Tibial artery (tissue), 4 donors: Measurements from ENCODE around the gene DSCAM.

Experiments used
- DNase-seq, 2 donors: peaks; one replicate each; pipeline ENCODE4 v3.0.0-alpha.2; 2019
- H3K27ac ChIP-seq, 2 donors: fragments of 200-600 bp; sonication (generic) in 1 of 2; 1 replicate in 1 of 2; 2 replicates in 1 of 2; pipeline ENCODE4 v1.5.1; 2018 to 2019; ENCODE audit warnings: mild to moderate bottlenecking in 1 of 2
- H3K27me3 ChIP-seq, 2 donors: fragments of 200-600 bp; sonication (generic) in 1 of 2; one replicate each; pipeline versions ENCODE4 v1.5.1 to v1.6.0; 2016 to 2019
- H3K36me3 ChIP-seq, 3 donors: fragments of 200-600 bp; sonication (generic) in 2 of 3; one replicate each; pipeline ENCODE4 v1.5.1; 2016 to 2019; ENCODE audit warnings: mild to moderate bottlenecking in 2 of 3
- H3K4me1 ChIP-seq, 4 donors: fragments of 200-600 bp; sonication (generic) in 2 of 4; 1 replicate in 3 of 4; 2 replicates in 1 of 4; pipeline ENCODE4 v1.5.1; 2016 to 2019
- H3K4me3 ChIP-seq, 2 donors: fragments of 200-600 bp; sonication (generic) in 1 of 2; 1 replicate in 1 of 2; 2 replicates in 1 of 2; pipeline ENCODE4 v1.5.1; 2018 to 2019; ENCODE audit warnings: mild to moderate bottlenecking in 2 of 2
- H3K9me3 ChIP-seq, 3 donors: fragments of 200-600 bp; sonication (generic) in 1 of 3; one replicate each; pipeline ENCODE4 v1.5.1; 2016 to 2019
- intact Hi-C: fragments of 100-400 bp; cut with DNase I; formaldehyde crosslinking; loops from one replicate; pipeline ENCODE4 v1.15.0; 2023; ENCODE audit warnings: low total_unique reads
- TF ChIP-seq, protein P1 (sequence below), 2 experiments: fragments of 200-600 bp in 1 of 2; fragments of 450-650 bp in 1 of 2; IDR thresholded peaks; one replicate each; pipeline ENCODE4 v1.5.1; 2017 to 2019; ENCODE audit warnings: antibody characterized with exemption in 2 of 2, mild to moderate bottlenecking in 1 of 2, moderate library complexity in 1 of 2

Gene DSCAM

DNA sequence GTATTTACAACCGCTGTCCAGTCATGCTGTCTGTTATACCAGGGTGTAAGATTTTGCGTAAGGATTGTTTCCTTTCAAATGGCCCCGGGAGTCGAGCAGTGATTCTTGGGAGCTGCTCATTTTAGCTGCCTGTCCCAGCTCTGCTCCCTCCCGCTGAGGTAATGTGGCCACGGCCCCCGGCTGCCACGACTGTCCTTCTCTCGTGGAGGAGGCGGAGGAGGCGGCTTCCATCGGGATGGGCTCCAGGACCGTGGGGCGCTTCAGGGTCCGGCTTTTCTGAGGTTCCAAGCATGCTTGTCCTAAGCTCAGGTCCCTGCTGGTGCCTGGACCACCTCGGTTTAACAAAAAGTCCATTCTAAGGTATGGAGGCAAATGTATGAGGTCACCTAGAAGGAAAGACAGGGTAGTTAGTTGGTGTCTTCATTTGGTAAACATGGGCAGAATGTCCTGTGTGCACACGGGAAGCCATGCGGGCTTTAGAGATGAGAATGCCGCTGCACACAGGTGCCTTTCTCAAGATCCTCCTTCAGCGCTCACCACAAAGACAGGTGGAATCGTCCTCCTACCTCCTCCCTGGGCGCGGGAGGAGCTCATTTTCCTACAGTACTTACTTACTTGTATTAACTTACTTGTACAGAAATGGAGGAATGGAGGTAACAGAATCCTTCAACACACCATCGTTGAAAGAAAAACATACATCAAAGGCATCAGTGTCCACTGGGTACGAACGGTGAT, 833.8 kb downstream of the DSCAM start:
- intact Hi-C loops, result no loop called here
- Histone ChIP-seq H3K4me3 (no peak overlapping the region), H3K9me3 (no peaks in the 10 kb centered on the region), H3K4me1 (no peaks in the 10 kb centered on the region), H3K36me3 (no peaks in the 10 kb centered on the region), H3K27me3 (no peaks in the 10 kb centered on the region), H3K27ac (no peak overlapping the region)
- DNase-seq, result no peak
- TF ChIP-seq, protein P1, sequence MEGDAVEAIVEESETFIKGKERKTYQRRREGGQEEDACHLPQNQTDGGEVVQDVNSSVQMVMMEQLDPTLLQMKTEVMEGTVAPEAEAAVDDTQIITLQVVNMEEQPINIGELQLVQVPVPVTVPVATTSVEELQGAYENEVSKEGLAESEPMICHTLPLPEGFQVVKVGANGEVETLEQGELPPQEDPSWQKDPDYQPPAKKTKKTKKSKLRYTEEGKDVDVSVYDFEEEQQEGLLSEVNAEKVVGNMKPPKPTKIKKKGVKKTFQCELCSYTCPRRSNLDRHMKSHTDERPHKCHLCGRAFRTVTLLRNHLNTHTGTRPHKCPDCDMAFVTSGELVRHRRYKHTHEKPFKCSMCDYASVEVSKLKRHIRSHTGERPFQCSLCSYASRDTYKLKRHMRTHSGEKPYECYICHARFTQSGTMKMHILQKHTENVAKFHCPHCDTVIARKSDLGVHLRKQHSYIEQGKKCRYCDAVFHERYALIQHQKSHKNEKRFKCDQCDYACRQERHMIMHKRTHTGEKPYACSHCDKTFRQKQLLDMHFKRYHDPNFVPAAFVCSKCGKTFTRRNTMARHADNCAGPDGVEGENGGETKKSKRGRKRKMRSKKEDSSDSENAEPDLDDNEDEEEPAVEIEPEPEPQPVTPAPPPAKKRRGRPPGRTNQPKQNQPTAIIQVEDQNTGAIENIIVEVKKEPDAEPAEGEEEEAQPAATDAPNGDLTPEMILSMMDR (IDR thresholded peaks at IDR 0.05), result no peak

DNA sequence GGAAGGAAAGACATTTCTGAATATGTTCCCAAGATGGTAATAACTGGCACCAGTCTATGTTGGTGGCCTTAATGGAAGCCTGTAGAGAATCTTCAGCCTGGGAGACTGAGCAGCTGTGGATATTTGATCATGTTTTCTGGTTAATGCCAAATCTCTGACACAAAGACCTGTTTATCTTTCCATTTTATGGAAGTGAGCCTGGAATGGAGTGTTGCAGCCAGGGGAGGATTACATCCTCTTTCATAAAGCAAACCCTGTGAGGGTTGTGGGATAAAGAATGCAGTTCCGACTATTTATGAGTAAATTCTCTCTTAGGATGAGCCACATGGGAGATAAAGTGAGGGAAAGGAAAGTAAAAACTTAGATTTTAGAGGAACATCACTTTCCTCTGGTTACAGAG, 835.6 kb downstream of the DSCAM start:
- Histone ChIP-seq H3K36me3 (no peaks in the 10 kb centered on the region), H3K27ac (no peak overlapping the region), H3K4me1 (no peaks in the 10 kb centered on the region), H3K27me3 (no peaks in the 10 kb centered on the region), H3K4me3 (no peak overlapping the region), H3K9me3 (no peaks in the 10 kb centered on the region)
- intact Hi-C loops, result no loop called here
- DNase-seq, result no peak
- TF ChIP-seq, protein P1 (IDR thresholded peaks at IDR 0.05), result no peak

DNA sequence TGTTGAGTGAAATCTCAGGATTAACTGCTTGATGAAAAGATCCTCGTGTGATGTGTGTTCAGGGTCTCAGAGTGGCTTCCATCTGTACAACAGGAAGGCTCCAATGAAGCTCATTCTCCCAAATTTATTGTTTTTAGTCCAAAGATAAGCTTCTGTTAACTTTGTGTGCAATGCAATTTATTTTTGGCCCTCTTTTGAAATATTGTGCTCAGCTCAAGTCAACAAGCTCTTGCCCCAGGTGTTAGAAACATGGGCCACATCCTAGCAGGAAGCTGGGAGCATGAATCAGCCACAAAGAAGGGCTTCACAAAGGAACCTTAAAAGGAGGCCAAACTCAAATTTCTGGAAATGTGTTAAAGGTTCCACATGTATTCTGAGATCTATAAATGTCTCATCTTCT, 844.0 kb downstream of the DSCAM start:
- Histone ChIP-seq H3K36me3 (no peaks in the 10 kb centered on the region), H3K9me3 (no peaks in the 10 kb centered on the region), H3K27ac (no peak overlapping the region), H3K4me3 (no peak overlapping the region), H3K27me3 (no peaks in the 10 kb centered on the region), H3K4me1 (no peaks in the 10 kb centered on the region)
- intact Hi-C loops, result no loop called here
- DNase-seq, result no peak
- TF ChIP-seq, protein P1 (IDR thresholded peaks at IDR 0.05), result no peak

DNA sequence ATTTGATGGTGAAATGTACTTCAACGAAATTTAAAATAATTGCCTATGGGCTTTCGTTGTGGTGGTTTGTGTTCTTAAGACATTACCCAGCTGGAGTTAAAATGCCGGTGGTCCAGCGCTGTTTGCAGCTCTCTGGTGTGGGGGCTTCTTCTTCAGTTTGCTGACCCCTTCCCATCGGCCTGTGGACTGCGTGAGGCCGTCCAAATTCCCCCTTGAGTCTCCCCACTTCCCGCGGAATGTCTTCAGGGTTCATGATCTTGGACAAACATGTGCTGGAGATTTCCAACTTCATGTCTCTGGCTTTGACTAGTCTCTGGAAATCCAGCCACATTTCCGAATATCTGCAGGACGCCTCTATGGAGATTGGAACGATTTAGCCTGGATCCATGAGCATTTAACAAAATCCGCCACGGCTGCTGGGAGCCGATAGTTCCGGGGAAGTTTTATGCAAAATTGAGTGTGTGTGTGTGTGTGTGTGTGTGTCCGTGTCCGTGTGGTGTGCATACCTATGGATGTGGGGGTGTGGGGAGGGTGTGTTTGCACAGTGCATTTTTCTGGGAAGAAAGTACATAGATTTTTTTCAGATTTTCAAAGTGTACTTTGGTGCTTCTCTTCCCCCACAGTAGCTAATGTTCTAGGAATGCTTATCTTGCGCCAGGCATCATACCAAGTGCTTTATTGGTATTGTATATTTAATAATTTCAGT, 862.5 kb downstream of the DSCAM start:
- Histone ChIP-seq H3K36me3 (no peaks in the 10 kb centered on the region), H3K4me1 (no peaks in the 10 kb centered on the region), H3K27ac (no peak overlapping the region), H3K27me3 (no peaks in the 10 kb centered on the region), H3K4me3 (no peak overlapping the region), H3K9me3 (no peaks in the 10 kb centered on the region)
- intact Hi-C loops, result no loop called here
- TF ChIP-seq, protein P1 (IDR thresholded peaks at IDR 0.05), result no peak
- no peak for DNase-seq

DNA sequence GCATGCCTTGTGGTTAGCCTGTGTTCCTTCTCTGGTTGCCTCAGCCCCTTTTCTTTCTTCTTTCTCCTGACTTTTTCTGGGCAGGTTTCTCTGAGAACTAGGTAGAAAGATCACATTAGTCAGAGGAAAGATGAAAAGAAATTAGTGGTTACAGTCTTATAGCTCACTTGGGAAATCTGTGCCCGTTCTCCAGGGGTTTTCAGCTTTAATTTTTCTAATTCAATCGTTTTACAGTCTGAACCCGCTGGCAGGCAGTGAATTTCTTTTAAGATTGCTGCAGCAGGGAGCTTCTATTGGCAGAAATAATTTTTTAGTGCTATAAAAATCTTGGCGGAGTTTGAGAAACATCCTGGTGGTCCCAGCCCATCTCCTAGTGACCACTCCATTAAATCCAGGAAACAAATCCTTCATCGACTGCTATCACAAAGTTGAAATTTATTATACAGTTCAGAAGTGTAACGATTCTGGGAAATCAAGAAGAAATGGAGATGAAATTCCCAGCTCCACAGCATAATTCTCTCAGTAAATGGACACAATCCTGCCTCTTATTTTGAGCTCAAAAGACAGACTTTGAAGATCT, 866.6 kb downstream of the DSCAM start:
- no peak for DNase-seq
- H3K4me3 ChIP-seq, result no peak overlapping the region
- peaks cover 0 to 9% of the 10 kb centered on the region in 2 donors for H3K27me3 ChIP-seq
- TF ChIP-seq, protein P1 (IDR thresholded peaks at IDR 0.05), result no peak
- no peak overlapping the region for H3K27ac ChIP-seq
- no peaks in the 10 kb centered on the region for H3K9me3 ChIP-seq
- intact Hi-C loops, result no loop called here
- H3K36me3 ChIP-seq, result no peaks in the 10 kb centered on the region
- H3K4me1 ChIP-seq, result no peaks in the 10 kb centered on the region
